GM10248 (cell line): Measurements from ENCODE around the gene SGCD.

Source experiments
- CTCF ChIA-PET: fragments of 300-600 bp; sonication (Branson Sonifier 250); formaldehyde crosslinking; extraction: SDS; loops from one replicate; lab custom pipeline; 2021; ENCODE audit warnings: antibody characterized with exemption; lab: Yijun Ruan, JAX
- POLR2A ChIA-PET: fragments of 350-650 bp; sonication (Branson Sonifier 250); formaldehyde crosslinking; extraction: SDS; loops from one replicate; lab custom pipeline; 2020; ENCODE audit warnings: antibody characterized with exemption; lab: Yijun Ruan, JAX
- DNase-seq: peaks from one replicate; pipeline ENCODE4 v3.0.0; 2012; ENCODE audit errors: extremely low spot score
- CTCF ChIP-seq: IDR thresholded peaks from 2 replicates; pipeline ENCODE4 v1.5.1; 2012; ENCODE audit warnings: mild to moderate bottlenecking, low read depth; ENCODE audit errors: extremely low read depth, missing control alignments, control extremely low read depth

SGCD gene

GRCh38 chr5:156383510-156384265, 56.7 kb downstream of the SGCD start:
- CTCF ChIA-PET: interaction anchor here (0.8 to 1.3 kb wide), 3 partner anchors 9 to 12 kb away, joined by 3 to 4 read pairs (median 3); no protein-coding TSS in a partner anchor
- no peak for DNase-seq
- POLR2A ChIA-PET: no interaction called here
- TF ChIP-seq CTCF: no peak

- DNase-seq: no peak
- CTCF ChIA-PET: interaction anchor here (1.5 to 2.1 kb wide), 2 partner anchors 10 to 11 kb away, joined by 6 to 7 read pairs; no protein-coding TSS in a partner anchor
- POLR2A ChIA-PET: no interaction called here
- no peak for TF ChIP-seq CTCF
Measured at GRCh38 chr5:156385416-156385815, 58.5 kb downstream of the SGCD start.

GRCh38 chr5:156386976-156387375, 60.0 kb downstream of the SGCD start:
- DNase-seq: no peak
- ChIA-PET CTCF (interaction anchor here (1.2 to 2.1 kb wide), 2 partner anchors 9 to 11 kb away, joined by 3 to 6 read pairs; no protein-coding TSS in a partner anchor), POLR2A (no interaction called here)
- TF ChIP-seq CTCF: no peak

- ChIA-PET CTCF (interaction anchor here (1.2 to 2.1 kb wide), 2 partner anchors 9 to 12 kb away, joined by 3 to 6 read pairs; no protein-coding TSS in a partner anchor), POLR2A (no interaction called here)
- no peak for DNase-seq
- TF ChIP-seq CTCF: no peak
Measured at GRCh38 chr5:156387391-156387790, 60.4 kb downstream of the SGCD start.

GRCh38 chr5:156388233-156388632, 61.3 kb downstream of the SGCD start:
- POLR2A ChIA-PET: no interaction called here
- no peak for DNase-seq
- no peak for TF ChIP-seq CTCF
- CTCF ChIA-PET: interaction anchor here (1.1 kb wide), 1 partner anchor 9 kb away, joined by 3 read pairs; no protein-coding TSS in a partner anchor

GRCh38 chr5:156391139-156391538, 64.2 kb downstream of the SGCD start:
- DNase-seq: no peak
- TF ChIP-seq CTCF: no peak
- CTCF ChIA-PET: interaction anchor here (0.9 to 1.3 kb wide), 2 partner anchors 8 to 10 kb away, joined by 3 to 5 read pairs; no protein-coding TSS in a partner anchor
- POLR2A ChIA-PET: no interaction called here
